Activated CD4-positive, CD25-positive, alpha-beta regulatory T cell (primary cell): ENCODE measurements around the gene PTPRD.
"Not testable (repeated sequence)": the region's sequence is repeated elsewhere in the genome, so short reads cannot be mapped to it uniquely, and the experiment has no call there.

Experiments
- DNase-seq, 4 experiments: peaks; one replicate each; lab custom pipeline; 2025; lab: John Stamatoyannopoulos, UW

Gene PTPRD

DNA sequence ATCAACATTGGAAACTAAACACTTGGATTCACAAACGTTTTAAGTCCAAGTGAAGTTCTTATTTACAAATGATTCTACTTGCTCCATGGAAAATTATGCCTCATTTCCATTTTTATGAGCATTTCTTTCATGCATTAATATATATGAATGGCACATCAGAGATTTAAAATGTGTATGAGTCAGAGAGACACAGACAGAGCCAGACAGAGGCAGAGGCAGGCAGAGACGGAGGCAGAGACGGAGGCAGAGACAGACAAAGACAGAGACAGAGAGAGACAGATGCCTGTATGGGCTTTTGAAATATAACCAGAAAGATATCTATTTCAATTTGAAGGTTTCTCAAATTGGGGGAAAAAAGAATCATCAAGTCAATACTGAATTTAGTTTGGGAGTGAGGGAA lies 649.0 kb downstream of the PTPRD start:
- no peak for DNase-seq

DNA sequence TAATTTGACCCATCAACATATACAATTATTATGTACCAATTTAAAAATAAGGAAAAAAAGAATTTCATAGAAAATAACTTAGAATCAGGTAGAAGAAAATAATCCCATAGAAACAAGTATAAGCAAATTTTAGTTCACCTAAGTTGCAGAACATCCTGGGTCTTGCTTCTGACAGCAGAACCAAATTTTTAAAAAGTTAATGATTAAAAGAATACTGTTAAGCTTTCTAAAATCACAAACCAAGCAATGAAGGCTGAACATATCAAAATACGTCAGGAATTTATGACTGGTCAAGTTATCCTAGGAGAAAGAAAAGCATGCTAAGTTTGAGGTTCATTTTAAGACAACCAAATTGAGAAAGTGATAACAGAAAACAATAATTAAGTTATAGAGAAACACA lies 650.9 kb downstream of the PTPRD start:
- no peak for DNase-seq

DNA sequence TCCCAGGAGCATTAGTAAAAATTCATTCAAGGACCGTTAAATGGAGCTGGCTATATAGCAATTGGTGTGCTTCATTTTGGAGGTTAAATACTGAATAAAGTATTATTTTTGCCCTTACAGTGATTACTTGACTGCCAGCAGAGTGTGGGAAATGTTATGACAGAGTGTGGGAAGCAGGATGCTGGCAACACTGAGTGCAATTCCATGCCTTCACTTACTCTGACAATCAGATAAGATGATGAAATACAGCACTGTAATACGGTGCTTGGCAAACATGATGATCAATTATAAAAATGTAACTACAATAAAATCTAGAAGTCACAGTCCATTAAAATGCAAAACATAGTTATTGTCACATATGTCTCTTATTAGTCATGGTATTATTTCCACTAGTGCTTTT lies 651.3 kb downstream of the PTPRD start:
- no peak for DNase-seq

DNA sequence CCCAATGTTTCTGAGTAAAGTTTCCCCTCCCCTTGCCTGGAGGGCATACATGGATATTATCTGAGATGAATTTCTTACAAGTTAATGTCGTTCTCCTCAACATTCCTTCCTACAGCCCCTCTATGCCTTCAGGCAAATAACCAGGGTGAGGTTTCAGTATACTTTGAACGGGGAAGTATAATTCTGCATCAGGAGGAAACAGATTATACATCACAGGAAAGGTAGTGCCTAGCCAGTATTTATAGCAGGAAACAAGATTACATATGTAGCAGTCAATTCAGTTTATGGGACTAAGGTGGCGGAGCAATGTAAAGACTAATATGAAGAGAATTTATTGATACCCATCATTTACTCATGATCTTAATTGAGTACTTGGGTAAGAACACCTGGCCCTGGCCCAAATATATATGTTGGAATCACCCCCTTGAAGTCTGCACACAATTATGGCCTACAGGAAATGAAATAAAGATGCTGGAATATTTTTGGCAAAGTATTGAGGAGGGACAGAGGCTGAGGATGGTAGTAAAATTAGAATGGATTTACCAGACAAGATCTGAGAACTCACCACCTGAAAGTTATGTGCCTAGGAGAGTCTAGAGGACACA lies 661.1 kb downstream of the PTPRD start:
- no peak for DNase-seq

DNA sequence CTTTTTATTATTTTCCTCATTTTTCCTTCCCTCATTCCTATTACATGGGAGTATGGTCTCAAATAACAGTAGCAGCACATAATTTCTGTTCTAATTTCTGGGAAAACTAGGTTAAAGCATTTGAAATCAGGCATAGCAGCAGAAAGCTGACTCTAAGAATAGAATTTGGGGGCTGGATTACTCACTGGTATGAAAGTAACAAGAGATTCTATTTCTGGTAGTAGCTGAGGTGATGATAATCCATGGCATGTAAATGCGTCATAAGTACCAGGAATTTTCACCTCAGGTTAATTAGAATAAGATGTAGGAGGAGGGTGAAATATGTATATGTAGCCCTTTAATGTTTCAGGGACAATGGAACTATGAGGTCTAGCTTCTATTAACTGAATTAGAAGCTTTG lies 662.0 kb downstream of the PTPRD start:
- no peak for DNase-seq

DNA sequence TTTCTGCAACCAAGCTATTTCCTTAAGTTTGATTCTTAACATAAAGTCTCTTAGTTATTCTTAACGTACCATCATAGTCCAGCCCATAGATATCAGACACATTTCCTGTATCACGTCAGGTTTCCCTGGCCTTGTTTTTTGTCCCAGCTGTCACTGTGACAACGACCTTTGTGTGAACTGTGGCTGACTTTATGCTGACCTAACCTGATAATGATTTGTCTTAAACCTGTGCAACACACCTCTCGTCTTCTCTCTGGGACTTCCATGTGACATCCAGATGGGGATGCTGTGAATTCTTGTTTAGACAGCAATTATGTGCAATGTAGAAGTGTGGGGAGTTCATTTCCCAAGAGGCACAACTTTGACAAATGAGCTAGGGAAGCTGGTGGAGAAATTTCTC lies 662.8 kb downstream of the PTPRD start:
- DNase-seq: no peak

DNA sequence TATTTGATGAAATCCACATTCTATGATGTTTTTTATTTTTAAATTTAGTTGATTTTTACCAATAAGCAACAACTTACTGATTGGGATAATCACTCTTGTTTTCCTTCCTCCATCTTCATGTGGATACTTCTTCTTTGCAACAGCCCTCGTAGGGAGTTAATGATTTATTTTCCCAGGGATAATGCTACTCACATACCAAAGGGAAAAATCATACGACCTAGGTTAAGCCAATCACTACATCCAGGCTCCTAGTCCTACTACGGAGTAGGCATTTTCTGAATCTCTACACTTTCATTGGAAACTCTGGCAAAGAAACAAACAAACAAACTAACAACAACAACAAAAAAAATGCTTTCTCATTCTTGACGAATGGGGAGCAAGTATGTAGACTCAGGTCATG lies 663.4 kb downstream of the PTPRD start:
- DNase-seq: no peak

DNA sequence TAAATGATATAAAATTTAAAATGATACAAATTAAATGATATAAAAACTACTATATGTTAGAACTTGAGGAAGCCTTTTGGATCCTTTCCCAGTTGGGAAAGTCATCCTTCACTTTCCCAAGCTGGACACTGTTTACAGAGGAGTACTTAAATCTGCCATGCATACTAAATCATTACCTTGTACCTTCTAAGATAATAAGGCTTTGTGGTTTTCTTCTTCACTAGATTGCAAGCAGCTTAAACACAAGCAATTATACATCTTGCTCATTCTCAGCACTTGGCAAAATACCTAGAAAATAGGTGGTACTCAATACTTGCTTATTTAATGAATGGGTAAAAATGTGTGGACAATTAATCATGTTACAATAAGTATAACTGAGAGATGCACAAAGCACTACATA lies 666.8 kb downstream of the PTPRD start:
- DNase-seq: no peak

DNA sequence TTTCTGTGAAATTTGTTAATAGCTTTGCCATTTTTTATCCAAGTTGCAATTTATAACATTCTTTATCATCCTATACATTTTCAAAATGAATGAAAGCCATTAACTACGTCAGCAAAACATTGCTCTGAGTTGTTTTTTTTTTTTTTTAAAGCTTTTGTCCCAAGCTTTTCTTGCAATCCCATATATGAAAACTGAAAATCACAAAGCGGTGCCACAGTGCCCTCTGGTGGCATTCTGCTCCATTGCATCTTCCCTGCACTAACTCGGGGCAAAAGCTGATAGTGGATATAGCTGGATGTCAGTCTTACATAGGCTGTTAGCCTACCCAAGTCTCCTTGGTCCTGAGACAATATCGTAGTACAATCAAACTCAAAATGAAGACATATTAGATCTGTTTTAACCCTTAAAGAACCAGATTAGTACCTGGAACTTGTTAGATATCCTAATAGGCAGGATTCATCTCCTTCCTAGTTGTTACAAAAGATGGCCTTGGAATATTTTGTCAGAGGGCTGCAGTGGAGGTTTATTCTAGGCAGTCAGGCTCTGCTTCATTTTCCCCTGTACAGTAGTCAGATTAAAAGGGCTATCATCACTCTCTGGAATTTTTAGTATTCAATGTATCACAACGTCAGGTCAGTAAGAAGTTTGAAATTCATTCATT lies 669.9 kb downstream of the PTPRD start:
- DNase-seq: peak in 1 of 4 experiments; percentile 11

DNA sequence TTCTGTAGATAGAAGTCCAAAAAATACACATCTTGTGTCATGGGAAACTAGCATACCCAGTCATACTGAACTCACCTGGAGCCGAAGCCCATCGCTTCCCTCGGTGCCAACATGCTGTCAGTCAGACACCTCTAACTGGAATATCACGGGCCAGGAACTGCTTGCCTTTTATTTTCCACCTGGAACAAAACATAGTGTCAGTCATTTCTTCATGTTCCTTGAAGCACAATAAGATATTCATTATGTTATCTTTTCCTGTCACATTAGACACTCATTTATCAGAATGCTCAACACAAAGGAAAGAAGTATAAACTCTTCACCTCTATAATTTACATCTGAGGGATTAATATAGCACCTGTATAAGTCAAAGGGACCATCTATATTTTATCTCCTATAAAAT lies 674.4 kb downstream of the PTPRD start:
- no peak for DNase-seq

DNA sequence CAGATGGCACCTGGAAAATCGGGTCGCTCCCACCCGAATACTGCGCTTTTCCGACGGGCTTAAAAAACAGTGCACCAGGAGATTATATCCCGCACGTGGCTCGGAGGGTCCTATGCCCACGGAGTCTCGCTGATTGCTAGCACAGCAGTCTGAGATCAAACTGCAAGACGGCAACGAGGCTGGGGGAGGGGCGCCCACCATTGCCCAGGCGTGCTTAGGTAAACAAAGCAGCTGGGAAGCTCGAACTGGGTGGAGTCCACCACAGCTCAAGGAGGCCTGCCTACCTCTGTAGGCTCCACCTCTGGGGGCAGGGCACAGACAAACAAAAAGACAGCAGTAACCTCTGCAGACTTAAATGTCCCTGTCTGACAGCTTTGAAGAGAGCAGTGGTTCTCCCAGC lies 681.3 kb downstream of the PTPRD start:
- not testable (repeated sequence) for DNase-seq

DNA sequence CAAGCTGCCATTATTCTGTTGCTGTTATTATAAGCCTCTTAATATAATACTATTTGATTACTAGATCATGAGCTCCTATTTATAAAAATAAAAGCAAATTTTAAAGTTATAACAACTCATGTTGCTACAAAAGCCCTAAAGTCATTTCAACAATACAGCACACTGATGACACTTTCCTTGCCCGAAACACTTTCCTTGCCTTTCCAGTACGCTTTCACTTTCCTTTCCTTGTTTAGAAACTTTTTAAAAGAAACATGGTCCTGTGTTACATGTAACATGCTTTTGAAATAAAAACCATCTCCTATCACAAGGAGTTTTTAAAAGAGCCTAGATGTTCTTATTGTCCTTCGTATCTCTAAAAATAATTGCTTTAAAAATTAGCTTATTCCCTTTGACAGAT lies 688.4 kb downstream of the PTPRD start:
- DNase-seq: no peak

DNA sequence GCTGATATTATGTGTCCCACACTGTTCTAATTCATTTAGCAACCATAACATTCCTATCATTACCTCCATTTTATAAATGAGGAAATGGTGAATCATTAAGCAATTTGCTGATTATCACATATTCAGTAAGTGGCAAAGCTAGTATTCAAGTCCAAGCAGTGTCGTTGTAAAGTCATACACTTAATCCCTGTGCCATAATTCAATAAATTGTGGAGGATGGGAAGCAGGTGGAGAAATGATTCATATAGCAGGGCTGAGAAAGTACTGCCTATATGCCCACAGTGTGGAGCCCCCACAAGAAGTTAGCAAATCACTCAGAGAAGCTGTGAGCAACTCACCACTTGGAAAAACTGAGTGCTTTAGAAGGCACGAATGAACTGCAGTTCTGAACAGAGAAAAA lies 691.0 kb downstream of the PTPRD start:
- no peak for DNase-seq

DNA sequence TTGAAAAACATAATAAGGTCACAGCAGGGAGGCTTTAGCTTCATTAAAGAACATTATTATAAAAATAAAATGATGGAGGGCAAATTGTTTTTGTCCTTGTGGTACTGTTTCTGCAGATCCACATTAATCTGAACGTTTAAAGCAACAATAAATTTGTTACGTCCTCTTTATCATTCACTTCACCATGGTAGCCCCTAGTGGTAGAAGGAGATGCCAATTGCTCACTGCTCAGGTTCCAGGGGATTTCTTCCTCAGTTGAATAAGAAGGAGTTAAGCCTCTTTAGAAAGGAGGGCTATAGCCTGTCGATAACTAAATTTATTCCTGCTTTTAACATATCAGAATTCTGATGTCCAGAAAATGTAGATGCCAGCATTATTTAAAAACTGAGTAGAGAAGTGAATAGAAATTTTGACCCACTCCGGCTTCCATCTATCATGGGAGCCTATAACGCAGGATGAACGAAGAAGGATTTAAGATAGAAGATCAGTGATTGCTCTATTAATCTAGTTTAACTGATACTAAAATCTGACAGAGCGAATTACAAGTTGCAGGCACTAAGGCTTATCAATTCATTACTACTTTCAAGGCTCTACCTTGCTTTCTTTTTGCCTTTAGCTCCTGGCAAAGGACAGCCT lies 692.3 kb downstream of the PTPRD start:
- DNase-seq: no peak

DNA sequence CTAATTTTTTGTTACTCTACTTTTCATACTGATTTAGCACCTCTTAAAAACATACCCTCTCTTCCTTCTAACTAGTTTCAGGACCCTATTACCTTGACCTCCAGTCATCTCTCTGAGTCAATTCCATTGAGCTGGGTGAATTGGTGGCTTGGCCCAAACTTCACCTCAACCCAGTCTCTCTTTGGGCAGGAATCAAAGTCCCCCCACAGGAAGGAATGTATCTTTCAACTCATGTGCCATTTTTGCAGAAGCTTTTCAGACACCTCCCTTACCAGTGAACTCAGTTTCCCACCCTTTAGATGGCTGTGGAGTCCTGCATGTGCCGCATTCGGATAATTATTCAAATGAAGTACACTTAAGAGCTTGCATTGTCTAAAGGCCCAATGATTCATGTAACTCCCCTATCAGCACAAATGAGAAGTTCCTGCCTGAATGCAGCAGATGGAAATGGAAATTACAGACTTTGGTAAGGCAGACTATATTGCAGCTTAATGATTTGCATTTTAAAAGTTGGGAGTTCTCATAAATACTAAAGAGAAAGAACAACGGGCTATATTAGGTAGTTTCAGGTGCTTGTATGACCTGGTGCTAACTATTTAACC lies 693.5 kb downstream of the PTPRD start:
- no peak for DNase-seq

DNA sequence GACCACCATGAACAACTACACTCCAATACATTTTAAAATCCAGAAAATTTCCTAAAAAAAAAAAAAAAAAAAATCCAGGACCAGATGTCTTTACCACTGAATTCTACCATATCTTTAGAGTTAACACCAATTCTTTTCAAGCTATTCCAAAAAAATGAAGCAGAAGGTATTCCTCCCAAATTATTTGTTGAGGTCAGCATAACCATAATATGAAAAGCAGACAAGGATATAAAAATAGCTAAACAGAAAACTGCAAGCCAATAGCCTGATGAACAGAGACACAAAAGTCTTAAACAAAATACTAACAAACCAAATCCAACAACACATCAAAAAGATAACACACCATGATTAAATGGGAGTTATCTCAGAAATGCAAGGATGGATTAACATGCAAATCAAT lies 695.4 kb downstream of the PTPRD start:
- no peak for DNase-seq

DNA sequence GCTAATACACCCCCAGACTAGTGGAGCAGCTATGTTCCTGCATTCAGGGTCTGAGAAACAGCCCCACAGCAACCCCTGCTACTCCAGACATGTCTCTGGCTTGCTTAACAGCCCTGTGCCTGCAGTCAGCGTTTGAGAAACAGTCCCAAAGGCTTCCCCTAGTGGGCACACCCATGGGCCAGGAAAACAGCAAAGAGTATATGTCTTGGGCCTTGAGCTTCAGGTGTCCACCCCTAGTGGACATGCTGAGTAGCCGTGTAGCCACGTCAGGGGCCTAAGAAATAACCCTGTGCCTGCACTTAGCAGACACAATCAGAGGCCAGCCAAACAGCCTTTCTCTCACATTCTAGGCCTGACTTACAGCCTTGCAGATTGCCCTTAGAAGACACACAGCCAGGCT lies 698.6 kb downstream of the PTPRD start:
- no peak for DNase-seq

DNA sequence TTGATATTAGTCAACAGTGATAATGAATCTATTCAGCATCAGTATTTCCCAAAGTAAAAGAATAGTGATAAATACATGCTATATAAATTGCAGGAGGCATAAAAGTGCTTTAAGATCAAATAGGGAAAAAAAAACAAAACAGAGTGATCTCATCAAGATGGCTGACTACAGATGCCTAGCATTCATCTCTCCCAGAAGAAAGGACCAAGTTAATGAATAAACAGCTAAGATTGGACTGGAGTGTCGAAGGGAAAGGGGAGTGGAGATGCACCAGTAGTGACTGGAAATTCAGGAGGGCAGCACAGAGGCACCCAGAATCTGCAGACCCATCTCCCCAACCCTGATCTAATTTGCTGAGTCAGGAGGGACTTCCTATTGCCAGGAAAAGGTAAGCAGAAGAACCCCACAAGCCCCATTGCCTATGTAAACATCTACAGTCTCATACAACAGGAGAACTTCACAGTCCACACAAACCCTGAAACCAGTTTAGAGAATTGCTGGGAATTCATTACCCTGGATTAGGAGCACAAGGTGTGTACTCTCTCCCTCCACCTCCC lies 699.4 kb downstream of the PTPRD start:
- no peak for DNase-seq

DNA sequence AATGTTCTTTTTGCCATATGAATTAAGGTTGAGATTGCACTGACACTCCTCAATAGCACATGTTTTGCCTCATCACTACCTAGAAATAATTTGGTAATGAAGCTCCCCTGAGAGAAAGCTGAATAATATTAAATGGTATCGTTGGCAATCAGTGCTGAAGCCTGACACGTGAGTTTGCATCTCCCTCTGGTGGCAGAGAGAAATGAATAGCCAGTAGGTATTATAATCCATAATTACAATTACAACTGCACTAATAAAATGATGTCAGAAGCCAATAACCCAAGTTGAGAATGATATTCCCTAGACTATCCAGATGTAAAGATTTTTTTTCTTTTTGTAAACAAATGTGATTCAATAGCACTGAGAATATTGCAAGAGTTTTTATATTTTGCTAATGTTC lies 700.3 kb downstream of the PTPRD start:
- DNase-seq: no peak

DNA sequence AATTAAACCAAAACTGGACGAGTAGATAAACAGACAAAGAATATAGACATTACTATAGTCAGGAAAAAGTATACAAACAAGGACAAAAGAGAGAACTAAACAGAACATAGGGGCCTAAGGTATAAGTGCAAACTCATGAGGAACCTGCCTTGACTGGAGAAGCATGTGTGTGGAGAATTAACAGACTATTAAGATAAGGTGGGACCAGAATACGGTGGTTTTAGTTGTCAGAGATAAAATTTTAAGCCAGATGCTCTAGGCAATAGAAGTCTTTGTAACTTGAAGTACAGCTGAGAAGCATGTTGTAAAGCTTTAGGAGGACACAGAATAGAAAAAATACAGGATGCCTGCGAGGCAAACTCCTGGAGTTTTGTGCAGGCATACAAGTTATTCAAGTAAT lies 707.1 kb downstream of the PTPRD start:
- no peak for DNase-seq

DNA sequence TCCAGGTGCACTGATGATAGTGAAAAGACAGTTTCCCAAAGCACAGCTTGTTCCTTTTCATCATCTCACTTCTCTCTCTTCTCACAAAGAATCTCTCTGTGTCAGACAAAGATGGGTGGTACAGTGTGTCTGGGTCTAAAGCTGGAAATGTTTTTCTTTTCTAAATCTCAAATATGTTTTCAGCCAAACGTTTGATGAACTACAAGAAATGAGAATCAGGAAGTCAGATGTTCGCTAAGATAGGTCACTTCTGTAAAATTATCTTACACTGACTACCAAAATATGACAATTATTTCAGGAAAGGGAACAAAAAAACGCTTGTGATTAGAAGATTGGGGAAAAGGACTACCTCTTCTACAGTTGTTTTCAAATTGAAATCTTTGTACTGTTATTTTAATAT lies 708.8 kb downstream of the PTPRD start:
- DNase-seq: no peak

DNA sequence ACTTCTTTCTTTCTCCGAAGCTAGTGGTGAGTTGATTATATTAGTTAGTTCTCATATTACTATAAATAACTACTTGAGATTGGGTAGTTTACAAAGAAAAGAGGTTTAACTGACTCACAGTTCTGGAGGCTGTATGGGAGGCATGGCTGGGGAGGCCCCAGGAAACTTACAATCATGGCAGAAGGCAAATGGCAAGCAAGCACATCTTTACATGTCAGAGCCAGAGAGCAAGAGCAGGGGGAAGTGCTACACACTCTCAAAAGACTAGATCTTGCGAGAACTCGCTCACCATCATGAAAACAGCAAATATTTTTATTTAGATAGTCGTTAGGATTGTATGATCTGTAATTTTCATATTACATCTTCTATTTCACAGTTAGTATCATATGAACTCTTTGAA lies 711.2 kb downstream of the PTPRD start:
- DNase-seq: no peak

DNA sequence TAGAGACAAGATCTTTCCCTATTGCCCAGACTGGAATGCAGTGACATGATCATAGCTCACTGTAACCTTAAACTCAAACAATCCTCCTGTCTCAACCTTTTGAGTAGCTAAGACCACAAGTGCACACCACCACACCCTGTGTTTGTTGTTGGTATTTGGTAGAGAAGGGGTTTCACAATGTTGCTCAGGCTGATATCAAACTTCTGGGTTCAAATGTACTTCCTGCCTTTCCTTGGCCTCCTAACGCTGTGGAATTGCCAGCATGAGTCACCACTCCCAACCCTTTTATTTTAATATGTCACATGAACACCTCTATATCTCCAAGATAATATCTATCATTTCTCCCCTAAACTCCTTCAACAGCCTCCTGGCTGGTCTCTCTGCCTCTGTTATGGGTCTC lies 719.0 kb downstream of the PTPRD start:
- no peak for DNase-seq
